Stimulated activated CD4-positive, alpha-beta T cell treated with anti-CD3 and anti-CD28 coated beads, Interleukin-4, amount 100 ng/mL, for 1 hour (primary cell): Measurements from ENCODE around the gene LAPTM4A.
"Not testable (repeated sequence)": the region's sequence is repeated elsewhere in the genome, so short reads cannot be mapped to it uniquely, and the experiment has no call there.

ENCODE experiments used
- DNase-seq: peaks from one replicate; pipeline ENCODE4 v3.0.0-alpha.2; 2020

The LAPTM4A gene

DNA sequence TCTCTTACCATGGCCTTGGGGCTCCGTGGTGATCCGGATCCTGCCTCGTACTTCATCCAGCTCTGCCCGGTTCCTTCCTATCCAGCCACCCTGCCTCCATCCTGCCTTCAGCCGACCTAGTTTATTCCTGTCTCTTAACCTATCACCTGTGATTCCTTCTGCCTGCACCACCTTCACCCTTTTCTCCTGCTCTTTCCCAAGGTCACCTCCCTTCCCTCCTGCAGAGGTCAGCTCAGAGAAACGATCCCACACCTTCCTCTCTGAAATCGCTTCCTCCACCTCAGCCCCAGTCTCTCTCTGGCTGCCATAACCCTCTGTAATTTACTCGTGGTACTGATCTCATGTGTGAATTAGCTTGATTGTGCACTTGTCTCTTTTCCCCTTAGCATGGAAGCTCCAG lies 23.5 kb upstream of the LAPTM4A start:
- DNase-seq, result no peak

- not testable (repeated sequence) for DNase-seq
Observed at GRCh38 chr2:20074046-20074648, 22.7 kb upstream of the LAPTM4A start.

DNA sequence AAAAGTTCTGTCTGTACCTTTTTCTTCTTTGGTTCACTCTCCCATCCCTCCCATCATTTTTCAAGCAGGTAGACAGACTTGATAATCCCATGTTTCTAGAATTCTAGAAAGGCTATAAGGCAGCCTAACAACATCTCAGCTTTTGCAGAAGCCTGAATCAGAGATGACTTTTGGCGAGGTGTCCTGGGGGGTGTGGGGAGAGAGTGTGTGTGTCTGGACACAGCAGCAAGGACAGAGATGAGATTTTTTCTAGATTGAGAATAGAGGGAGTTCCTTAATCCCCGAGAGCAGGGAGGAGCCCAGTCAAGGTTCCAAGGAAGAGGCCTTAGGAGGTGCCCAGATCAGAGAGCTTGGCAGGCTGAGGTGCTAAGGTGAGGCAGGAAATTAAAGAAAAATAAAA lies 22.0 kb upstream of the LAPTM4A start:
- DNase-seq, result no peak

DNA sequence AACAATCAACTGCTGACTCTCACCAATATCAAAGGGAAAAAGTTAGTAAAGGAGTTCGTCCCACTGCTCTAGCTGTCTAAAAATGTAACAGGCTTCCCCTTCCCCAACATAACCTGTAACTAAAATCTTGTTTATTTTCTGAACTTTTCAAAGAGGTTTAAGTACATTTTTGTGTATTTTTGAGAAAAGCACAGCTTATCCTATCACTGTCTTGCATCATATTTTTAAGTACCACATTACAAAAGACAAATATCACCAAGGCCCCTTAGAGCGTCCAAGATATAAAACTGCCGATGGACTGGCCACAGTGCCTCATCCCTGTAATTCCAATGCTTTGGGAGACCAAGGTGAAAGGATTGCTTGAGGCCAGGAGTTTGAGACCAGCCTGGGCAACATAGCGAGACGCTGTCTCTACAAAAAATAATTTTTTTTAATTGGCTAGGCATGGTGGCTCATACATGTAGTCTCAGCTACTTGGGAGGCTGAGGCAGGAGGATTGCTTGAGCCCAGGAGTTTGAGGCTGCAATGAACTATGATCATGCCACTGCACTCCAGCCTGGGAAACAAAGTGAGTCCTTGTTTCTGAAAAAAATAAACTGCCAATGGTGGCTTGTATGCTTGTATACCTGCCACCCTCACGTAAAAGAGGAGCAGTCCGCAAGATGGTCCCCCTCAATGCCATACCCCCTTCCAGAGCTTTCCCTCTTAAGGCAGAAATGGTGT lies 21.2 kb upstream of the LAPTM4A start:
- DNase-seq, result no peak

DNA sequence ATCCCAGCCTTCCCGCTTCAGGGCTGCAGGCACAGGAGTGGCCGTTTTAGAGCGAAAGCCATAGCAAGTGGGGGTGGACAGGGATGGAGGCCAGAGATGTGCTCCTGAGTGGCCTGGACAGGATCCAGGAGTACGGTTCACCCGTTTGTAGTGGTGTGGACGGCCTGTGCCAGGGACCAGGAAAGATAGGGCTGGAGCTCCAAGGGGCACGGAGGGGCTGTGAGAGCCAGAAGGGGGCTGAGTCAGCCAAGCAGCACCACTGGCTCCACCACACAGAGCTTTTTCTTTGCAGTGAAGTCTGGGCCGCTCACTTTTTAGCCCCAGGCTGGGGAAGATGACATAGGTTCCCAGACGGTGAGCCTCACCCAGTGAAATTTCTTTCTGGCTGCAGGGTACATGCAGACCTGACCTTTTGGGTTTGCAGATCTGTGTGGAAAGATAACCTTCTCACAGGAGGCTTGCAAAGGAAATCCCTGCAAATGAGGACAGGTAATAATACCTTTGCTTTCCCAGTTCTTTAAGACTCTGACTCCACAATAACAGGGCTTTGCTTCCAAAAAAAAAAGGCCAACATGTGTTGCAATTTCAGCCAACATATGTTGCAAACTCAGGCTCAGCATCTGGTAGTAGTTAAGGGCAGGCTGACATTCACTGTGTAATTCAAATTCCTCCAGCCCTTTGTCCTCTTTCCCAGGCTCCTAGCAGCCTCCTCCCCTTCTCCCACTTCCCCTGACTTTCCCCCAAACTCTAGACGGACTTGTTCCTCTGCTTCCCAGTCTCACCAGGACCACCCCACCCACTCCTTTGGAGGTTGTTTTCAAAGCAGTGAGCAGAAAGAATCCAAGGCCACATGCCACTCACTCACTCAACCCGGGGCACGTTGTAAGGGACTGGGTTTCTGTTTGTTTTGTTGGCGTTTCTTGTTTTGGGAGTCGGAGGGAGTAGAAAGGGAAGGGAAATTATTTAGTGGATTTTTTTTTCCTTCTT lies 20.3 kb upstream of the LAPTM4A start:
- no peak for DNase-seq

DNA sequence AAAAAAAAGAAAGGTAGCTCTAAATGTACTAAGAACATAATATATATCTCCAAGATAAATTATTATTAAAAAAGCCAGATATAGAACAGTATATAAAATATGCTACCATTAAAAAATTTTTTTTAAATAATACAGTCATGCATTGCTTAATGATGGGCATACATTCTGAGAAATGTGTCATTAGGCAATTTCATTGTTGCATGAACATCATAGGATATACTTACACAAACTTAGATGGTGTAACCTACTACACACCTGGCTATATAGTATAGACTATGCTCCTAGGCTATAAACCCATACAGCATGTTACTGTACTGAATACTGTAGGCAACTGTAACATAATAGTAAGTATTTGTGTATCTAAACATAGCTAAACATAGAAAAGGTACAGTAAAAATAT lies 18.3 kb upstream of the LAPTM4A start:
- no peak for DNase-seq

DNA sequence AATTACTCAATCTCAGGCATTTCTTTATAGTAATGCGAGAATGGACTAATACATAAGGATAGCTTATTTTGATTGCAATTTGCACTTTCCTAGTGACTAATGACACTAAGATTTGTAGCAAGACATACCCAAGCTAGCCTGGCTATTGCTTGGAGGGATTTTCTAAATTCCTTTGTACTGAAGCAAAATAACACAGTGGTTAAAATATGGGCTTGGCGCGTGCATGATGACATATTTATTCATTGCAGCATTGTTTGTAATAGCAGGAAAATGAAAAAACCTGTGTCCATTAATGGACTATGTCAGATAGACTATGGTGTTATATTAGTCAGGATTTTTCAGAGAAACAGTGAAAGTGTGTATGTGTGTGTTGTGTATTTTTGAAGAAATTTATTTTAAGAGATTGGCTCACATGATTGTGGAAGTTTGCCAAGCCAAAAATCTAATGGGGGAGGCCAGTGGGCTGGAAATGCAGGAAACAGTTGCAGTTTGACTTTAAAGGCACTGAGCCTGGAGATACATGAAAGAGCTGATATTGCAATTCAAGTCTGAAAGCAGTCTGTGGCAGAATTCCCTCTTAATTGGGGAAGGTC lies 16.7 kb upstream of the LAPTM4A start:
- DNase-seq, result no peak

DNA sequence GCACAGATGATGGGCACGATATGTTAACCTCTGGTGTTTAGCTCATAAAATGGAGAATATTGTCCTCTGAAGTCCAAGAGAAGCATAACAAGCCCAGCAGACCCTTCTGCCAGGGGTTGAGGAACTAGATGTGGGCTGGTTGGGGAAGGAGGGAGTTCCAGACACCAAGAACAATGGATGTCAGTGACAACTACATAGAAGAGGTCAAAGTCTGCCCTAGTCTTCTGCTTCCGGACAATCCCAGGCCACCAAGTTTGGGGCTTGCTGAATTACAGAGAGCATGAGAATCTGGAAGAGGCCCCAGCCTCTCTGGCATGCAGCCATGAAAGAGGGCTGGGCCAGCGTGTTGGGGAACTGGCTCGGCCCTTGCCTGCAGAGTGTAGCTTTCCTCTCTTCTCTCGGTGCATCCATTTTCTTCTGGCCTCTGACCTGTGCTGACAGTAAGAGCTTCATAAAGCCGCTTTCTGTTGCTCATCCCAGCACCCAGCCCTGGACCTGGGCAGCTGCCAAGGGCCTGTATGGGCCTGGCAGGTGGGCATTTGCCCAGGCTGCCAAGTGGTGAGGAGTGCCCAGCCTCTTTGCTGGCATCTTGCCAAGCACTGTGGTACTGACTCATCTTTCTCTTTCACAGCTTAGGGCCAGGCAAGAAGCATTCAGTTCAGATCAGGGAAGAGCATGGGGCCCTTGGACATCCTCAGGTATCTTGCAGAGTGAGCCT lies 14.6 kb upstream of the LAPTM4A start:
- no peak for DNase-seq

DNA sequence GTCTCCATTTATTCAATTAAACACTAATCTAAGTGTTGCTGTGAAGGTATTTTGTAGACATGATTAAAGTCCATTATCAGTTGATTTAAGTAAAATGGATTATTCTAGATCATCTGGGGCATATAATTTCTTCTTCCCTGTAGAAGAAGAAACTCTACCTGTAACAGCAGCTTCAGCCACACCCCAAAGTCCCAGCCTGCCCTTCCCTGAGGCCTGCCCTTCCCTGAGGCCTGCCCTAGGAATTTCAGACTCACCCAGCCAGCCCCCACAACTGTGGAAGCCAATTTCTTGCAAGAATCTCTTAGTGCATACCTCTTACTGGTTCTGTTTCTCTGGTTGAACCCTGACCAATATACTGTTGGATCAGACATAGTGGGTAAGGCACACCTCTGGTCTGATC lies 13.4 kb upstream of the LAPTM4A start:
- no peak for DNase-seq

DNA sequence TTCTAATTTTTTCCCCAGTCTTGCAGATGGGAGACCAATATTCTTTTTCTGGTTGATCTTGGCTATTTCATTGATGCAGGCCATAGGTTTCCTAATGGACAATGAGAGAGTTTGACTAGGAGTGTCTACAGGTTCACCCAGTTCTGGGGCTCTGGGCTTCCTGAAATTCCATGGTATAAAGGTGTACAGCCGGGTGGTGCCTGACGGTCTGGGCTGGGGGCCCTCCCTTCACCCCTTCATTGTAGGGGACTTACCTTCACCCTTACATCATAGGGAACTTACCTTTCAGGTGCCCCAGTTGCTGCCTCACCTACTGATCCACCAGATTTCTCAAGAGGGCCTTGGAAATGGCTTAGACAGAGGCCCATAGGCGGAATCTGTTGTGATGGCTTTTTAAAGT lies 13.0 kb upstream of the LAPTM4A start:
- DNase-seq, result no peak

- peak; percentile 20 for DNase-seq
Observed at GRCh38 chr2:20062615-20063545, 11.5 kb upstream of the LAPTM4A start.

- DNase-seq, result no peak
Observed at GRCh38 chr2:20061940-20062339, 10.5 kb upstream of the LAPTM4A start.

DNA sequence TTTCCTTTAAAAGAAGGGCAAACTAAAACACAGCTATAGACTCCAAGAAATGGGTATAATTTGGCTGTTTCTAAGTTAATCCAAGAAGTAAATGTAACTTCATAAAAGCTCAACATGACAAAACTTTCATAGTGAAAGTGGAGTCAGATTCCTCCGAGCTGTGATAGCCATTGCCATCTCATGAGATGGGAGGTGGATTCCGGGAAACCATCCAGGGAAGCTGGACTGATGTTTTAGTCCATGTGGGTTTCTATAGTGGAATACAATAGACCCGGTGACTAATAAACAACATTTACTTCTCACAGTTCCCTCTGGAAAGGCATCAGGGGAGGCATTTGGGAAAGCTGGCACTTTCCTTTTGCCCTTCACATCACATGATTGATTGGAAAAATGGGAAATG lies 10.0 kb upstream of the LAPTM4A start:
- DNase-seq, result no peak

GRCh38 chr2:20060106-20060505 lies 8.7 kb upstream of the LAPTM4A start:
- DNase-seq, result no peak

- no peak for DNase-seq
Observed at GRCh38 chr2:20057268-20057667, 5.8 kb upstream of the LAPTM4A start.

DNA sequence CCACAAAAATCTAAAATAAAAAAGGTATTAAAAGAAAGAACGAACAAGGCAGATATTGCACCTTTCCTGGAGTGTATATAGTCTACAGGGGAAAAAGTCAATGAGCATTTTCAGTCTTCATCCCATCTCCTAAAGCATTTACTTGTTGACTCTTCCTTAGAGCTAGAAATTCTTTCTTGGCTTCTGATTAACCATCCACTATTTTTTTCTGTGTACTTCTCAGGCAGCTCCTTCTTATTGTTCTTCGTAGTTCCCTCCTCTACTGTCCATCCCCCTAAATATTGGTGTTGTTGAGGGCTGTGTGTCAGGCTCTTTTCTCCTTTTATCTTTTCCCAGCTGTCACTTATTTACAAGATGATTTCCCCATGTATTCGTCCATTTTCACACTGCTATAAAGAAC lies 3.5 kb upstream of the LAPTM4A start:
- DNase-seq, result no peak

GRCh38 chr2:20054119-20054518 lies 2.7 kb upstream of the LAPTM4A start:
- no peak for DNase-seq

GRCh38 chr2:20052861-20053281 lies 1.4 kb upstream of the LAPTM4A start:
- no peak for DNase-seq

GRCh38 chr2:20052229-20052851 lies 912 bp upstream of the LAPTM4A start:
- no peak for DNase-seq

GRCh38 chr2:20050646-20051531 lies 539 bp downstream of the LAPTM4A start:
- DNase-seq, result peak; percentile 7
